GM21390 (cell line): Measurements from ENCODE around the gene PSAP.

Source experiments
- ATAC-seq: cut with Tn5 transposase; IDR thresholded peaks from one replicate; pipeline ENCODE4 v1.9.1; 2021; ENCODE audit not compliant: unreplicated experiment

PSAP gene

GRCh38 chr10:71789871-71790270, 61.2 kb downstream of the PSAP start:
- no peak for ATAC-seq

- ATAC-seq = no peak
Measured at GRCh38 chr10:71788954-71789353, 62.1 kb downstream of the PSAP start.

DNA sequence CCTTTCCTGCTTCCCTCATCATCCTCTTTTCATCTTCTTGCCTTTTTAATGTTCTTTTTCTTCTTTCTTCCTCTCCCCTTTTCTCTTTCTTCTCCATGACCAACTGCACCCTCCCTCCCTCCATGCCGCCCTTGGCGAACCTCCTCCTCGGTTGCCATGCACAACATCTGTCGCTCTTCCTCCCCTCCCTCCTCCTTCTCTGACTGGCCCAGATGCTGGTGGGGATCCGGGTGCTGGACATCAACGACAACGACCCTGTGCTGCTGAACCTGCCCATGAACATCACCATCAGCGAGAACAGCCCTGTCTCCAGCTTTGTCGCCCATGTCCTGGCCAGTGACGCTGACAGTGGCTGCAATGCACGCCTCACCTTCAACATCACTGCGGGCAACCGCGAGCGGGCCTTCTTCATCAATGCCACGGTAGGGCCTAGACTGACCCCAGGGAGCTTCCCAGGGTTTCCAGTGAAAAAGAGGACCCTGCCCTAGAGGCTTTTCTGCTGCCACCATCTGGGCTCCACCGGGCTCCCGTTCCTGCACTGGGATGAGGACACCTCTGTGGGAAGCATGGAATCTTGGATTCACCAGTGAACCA, 66.3 kb downstream of the PSAP start:
- ATAC-seq = no peak

GRCh38 chr10:71783917-71784678, 67.0 kb downstream of the PSAP start:
- no peak for ATAC-seq

DNA sequence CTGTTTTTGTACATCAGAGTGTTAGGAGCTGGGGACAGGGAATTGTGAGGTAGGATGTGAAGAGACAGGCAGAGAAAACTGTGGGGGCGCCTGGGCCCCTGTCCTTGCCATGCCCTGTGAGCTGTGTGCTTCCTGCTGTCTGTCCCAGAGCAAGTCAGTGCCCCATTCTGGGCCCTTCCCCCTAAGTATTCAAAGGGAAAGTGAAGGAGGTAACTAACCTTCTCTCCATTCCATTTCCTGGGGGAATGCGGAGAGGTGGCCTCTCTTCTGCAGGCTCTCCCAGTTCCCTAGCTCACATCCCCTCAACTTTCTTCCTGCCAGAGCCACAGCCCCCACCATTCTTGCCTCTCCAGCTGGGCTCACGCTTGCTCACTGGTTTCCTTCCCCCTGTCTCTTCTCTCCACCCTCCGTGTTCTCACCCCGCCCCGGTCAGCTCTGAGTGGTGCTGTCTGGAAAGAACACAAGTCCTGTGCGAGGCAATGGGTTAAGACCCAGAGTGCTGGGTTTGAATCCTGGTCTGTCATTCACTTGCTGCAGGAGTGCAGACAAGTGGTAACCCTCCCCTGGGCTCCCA, 68.0 kb downstream of the PSAP start:
- ATAC-seq = no peak

DNA sequence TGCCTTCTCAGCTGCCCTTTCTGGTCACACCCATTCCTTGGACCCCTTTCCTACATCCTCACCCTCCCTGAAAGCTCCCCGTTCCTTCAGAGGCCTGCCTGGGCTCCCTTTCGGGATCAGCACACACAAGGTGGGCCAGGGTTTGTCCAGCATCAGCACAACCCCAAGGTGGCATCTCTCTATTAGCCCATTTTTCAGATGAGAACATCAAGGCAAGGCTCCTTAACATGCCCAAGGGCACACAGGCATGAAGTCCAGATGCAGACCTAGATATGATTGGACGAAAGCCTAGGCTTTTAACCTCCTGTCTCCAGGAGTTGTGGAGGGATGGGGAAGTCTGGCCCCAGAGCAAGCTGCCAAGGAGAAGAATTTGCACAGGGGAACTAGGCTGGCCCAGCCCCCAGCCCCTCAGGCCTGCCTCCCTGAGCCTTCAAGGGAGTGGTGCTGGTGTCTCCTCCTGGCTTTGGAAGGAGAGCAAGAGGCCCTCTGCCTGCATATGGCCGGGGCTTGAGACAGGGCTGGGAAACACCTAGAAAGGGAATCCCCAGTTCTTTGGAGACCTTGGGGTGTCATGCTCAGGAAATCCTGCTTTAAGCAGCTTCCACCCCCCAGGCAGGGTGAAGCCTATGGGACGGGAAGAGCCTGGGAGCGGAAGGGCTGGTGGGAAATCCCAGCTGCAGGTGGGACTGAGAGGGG, 68.7 kb downstream of the PSAP start:
- ATAC-seq = no peak

DNA sequence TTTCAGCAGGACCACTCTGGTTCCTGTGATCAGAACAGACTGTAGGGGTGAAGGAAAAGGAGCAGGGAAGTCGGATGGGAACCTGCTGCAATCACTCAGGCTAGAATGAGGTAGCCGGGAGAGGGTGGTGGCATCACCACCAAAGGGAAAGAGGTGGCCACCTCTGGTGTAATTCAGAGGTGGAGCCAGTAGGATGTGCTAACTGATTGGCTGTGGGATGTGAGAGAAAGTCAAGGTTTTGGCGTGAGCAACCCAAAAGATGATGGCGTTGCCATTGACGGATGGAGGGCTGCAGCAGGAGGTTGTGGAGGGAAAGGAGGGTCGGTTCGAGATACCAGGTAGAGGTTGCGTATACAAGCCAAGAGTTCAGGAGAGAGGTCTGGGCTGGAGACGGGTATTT, 70.3 kb downstream of the PSAP start:
- no peak for ATAC-seq

- no peak for ATAC-seq
Measured at GRCh38 chr10:71780156-71780555, 70.9 kb downstream of the PSAP start.

GRCh38 chr10:71779641-71780040, 71.4 kb downstream of the PSAP start:
- ATAC-seq = no peak

- no peak for ATAC-seq
Measured at GRCh38 chr10:71778071-71778825, 72.8 kb downstream of the PSAP start.

DNA sequence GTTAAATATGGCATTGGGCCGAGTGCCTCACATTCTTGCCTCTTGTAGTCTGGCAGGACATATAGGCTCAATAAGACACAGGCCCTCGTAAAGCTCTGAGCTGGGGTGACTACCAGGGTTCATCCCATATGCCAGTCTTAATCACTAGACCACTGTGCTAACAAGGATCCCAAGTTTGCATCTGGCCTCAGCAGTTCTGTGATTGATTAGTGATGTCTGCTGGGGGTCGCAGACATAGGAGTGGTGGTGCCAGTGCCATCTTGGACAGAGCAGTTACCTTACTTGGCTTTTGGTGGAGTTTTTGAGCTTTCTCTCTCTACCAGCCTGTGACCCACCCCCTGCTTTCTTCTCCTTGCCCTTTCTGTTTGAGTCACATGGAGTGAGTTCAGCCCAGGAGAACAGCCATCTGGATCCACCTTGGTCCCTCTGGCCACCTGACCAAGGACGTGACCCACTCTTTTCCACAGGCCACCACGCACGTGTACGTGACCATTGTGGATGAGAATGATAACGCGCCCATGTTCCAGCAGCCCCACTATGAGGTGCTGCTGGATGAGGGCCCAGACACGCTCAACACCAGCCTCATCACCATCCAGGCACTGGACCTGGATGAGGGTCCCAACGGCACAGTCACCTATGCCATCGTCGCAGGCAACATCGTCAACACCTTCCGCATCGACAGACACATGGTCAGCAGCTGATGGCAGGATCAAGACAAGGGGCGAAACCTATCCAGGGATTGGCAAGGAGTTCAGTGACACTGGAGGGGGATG, 73.7 kb downstream of the PSAP start:
- ATAC-seq = no peak

DNA sequence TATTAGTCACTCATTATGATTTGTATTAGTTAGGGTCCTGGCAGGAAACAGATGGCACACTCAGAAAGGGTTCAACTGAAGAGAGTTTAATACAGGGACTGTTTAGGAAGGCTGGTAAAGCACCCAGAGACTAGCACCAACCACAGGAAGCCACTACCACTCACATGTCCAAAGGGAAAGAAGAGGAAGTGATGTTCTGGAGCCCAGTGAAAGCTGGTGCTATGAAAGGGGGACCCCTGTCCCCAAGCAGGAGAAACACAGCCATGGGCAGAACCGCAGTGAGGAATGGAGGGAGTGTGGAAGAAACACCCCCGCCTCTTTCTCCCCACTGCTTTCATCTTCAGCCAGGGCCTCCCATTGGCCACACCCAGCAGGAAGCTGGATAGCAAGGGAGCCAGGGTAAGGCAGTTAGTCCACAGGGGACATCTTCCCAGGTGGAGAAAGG, 74.5 kb downstream of the PSAP start:
- ATAC-seq = no peak

- no peak for ATAC-seq
Measured at GRCh38 chr10:71774916-71775702, 75.9 kb downstream of the PSAP start.

DNA sequence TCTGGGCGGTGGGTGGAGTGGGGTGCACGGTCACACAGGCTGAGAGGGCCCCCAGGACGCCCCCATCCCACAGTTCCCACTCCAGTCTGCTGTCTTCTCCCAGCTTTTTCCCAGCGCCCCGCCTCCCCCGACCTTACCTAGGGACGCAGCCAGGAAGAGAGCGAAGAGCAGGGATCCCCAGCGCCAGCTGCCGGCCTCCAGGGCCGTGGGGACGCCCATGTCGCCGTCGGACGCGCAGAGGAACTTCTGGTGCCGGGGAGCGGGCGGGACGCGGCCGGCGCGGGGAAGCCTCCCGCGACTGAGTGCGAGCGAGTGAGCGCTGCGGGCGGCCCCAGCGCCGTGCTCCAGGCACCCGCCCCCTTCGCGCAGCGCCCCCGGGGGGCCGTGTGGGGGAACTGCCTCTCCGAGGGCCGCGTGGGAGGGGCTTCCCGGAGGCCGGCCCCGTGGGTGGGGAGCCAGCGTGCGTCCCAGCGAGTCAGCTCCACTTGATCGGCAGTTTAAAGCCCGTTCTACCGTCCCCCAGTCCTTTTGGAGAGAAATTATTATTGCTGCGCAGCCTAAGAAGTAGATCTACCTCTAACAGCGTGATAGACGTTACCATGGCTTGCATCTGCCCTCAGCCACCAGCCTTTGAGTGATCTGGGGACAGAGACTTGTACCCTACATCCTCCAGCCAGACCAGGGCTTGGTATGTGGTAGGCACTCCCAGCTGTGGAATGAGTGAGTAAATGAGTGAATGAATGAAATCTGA, 77.7 kb downstream of the PSAP start, which contains the start of gene VSIR:
VSIR (minus strand) TSS at position 300 of the 751 bp plus-strand sequence; CDS start at position 219, 81 bp downstream.
- ATAC-seq = peak; percentile 68

DNA sequence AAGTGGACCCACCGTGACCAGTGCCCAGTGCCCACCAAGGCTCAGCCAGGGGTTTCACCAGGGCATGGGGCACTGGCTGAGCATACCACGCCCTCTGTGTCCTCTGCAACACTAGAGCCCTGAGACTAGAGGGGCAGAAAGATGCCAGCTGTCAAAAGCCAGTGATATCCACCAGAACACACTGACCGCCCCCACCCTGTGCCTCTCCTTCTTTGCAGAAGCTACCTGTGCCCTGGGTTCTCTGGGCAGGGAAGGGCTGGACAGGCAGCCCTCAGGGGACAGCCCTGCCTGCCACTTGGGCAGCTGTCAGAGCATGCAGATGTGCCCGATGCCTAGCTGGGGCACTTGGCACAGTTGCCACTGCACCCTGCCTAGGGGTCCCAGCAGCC, 78.2 kb downstream of the PSAP start:
- ATAC-seq = no peak

DNA sequence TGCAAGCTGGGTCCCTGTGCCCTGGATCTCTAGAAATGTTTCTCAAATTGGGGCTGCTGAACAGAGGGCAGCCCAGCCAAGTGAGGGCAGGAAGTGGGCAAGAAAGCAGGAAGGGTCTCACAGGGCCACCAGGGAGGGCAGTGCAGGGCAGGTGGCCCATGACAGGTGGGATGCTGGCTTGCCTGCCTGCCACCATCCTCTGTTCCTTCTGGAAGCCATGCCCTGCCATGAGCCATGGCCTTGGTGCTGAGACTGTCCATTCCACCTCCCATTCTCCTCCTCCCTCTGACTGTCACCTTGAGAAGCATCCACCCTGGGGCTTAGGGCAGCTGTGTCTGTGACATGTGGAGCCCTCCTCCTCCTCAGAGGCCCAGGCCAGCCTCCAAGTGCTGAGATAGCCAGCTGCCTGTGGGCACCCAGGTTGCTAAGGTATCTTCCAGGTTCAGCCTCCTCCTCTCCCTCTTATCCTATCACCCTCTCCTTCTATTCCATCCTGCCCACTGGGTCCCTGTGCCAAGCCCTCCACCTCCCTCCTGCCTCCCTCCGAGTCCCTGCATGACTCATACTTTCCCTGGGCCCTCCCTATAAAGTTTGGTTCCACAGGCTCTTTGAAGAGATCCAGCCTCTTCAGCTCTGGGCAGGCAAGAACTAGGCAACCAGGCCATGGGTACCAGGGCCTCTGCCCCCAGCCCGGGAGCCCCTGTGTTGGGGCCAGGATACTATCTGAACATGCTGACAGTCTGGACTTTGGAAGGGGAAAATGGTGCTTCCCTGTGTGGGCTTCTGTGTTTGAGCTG, 79.0 kb downstream of the PSAP start:
- ATAC-seq = no peak

DNA sequence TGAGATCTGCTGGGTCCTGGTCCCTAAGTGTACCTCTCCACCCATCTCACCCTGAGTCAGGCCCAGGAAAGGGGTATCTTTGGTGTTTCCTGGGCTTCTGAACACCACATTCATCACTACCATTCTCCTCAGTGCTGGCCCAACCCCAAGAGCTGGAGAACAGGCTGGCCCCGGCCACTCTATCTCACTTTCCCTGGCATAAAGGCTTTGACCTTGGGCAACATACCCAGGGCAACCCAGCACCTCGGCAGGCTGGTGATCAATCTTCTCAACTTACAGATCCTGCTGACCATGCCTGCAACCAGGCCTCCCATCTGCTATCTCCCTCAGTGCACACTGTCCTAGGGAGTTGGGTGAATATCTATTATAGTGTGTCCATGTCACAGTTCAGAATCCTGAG, 79.8 kb downstream of the PSAP start:
- ATAC-seq = no peak

GRCh38 chr10:71770789-71771188, 80.3 kb downstream of the PSAP start:
- no peak for ATAC-seq
